ENCODE results near the gene COA7. TPM values are rescaled to one million over a fixed set of nuclear protein-coding genes. Genes with fewer than 3 reads are reported as not detected.
A peak's percentile ranks its signal among the peaks of the same experiment; 100 is the strongest.

COA7 gene
- total RNA-seq, result 11.3 and 17.3 TPM in 2 replicates

DNA sequence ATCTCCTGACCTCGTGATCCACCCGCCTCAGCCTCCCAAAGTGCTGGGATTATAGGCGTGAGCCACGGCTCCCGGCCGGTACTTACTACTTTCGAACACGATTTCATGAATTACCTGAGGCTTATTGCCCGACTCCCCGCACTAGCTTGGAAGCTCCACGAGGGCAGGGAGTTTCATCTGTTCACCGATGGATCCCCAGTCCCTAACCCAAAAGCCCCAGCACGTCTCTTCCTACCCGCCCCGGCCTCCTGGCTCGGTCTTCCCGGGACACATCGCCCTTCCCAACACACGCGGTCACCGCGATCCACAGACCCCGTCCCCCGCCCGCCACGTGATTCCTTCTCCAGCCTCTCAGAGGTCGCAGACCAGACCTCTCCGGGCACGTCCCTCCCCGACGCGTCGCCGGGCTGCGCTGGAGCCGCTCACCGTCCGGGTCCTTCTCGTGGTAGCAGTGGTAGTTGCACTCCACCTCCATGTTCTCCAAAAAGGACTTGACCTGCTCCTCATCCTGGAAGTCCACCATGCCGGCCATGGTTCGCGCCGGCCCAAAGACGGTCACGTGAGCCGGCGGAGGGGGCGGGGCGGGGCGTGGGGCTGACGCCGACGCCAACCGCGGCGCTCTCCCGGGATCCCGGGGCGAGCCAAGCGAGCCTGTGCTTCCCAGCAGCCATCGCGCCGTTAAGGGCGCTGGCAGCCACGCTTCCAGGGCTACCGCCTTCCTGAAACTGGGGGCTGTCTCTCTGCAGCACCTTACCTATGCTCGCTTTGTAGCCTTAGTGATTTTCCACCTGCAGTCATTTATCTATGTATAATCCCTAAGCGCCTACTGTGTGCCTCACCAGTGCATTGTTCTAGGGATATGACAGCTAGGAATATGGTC lies at the start of gene COA7:
Gene COA7, minus strand, starts transcription at position 553 of the 880 bp plus-strand sequence. Its CDS starts 21 bp downstream, at position 532.
- TF ChIP-seq, protein P1, sequence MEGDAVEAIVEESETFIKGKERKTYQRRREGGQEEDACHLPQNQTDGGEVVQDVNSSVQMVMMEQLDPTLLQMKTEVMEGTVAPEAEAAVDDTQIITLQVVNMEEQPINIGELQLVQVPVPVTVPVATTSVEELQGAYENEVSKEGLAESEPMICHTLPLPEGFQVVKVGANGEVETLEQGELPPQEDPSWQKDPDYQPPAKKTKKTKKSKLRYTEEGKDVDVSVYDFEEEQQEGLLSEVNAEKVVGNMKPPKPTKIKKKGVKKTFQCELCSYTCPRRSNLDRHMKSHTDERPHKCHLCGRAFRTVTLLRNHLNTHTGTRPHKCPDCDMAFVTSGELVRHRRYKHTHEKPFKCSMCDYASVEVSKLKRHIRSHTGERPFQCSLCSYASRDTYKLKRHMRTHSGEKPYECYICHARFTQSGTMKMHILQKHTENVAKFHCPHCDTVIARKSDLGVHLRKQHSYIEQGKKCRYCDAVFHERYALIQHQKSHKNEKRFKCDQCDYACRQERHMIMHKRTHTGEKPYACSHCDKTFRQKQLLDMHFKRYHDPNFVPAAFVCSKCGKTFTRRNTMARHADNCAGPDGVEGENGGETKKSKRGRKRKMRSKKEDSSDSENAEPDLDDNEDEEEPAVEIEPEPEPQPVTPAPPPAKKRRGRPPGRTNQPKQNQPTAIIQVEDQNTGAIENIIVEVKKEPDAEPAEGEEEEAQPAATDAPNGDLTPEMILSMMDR (IDR thresholded peaks at IDR 0.05; ENCODE audit: insufficient read depth, low read depth, low read length), result no peak
- peak within 1 kb of the TSS; percentile 88 for H3K4me3 ChIP-seq (ENCODE audit: low read depth, low read length)
- peak; percentile 81 for DNase-seq (ENCODE audit: low read depth)

DNA sequence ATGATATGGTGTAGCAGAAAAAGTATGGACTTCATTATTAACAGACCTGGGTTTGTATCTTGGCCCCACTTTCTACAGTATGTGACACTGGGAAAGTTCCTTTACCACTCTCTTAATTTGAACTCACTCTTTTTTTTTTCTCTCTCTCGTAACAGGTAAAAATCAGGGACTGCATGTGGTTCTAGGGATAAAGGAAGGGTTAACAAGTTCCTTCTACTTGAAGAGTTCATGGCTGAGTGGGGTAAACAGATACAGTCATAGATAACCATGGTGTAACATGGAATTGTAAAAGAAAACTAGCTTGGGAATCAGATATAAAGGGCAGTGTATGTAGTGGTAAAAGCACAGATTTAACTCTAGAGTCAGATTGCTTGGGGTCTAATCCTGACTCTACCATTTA lies 49.3 kb upstream of the COA7 start:
- TF ChIP-seq, protein P1 (IDR thresholded peaks at IDR 0.05; ENCODE audit: insufficient read depth, low read depth, low read length), result no peak
- DNase-seq (ENCODE audit: low read depth), result peak; percentile 37

DNA sequence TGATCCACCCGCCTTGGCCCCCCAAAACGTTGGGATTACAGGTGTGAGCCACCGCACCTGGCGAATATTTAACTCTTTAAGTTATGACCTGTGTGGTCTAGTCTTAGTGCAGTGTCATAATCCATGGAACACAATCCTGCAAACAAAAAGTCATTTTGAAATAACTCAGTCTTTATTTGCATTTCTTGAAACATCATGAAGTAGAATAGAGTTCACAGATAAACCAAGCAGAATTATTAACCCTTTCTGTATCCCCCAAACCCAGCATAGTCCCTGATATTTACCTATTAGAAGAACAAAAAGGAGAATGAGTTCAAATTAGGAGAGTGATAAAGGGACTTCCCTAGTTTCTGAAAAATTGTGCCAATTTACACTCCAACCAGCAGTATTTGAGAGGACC lies 48.0 kb upstream of the COA7 start:
- no peak for DNase-seq (ENCODE audit: low read depth)
- TF ChIP-seq, protein P1 (IDR thresholded peaks at IDR 0.05; ENCODE audit: insufficient read depth, low read depth, low read length), result no peak
- H3K4me3 ChIP-seq (ENCODE audit: low read depth, low read length), result no peak overlapping the region

More for the DNA sequence above, 49.3 kb upstream of the COA7 start:
- no peak overlapping the region for H3K4me3 ChIP-seq (ENCODE audit: low read depth, low read length)

DNA sequence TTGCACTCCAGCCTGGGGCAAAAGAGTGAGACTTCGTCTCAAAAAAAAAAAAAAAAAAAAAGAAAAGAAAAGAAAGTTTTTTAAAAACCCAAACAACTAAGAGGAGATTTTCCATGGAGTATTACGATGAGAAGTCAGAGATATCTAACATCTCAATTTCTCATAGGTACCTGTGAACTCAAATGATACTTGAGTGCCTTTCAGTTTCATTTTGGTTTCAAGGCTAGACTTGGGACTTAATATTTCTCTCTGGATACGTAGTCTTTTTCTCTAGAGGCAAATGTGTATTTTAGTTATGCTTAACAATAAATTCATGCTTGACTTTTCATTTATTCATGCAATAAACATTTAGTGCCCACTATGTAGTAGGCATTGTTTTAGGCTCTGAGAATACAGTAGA lies 43.1 kb upstream of the COA7 start:
- H3K4me3 ChIP-seq (ENCODE audit: low read depth, low read length), result no peak overlapping the region
- TF ChIP-seq, protein P1 (IDR thresholded peaks at IDR 0.05; ENCODE audit: insufficient read depth, low read depth, low read length), result no peak
- DNase-seq (ENCODE audit: low read depth), result no peak

DNA sequence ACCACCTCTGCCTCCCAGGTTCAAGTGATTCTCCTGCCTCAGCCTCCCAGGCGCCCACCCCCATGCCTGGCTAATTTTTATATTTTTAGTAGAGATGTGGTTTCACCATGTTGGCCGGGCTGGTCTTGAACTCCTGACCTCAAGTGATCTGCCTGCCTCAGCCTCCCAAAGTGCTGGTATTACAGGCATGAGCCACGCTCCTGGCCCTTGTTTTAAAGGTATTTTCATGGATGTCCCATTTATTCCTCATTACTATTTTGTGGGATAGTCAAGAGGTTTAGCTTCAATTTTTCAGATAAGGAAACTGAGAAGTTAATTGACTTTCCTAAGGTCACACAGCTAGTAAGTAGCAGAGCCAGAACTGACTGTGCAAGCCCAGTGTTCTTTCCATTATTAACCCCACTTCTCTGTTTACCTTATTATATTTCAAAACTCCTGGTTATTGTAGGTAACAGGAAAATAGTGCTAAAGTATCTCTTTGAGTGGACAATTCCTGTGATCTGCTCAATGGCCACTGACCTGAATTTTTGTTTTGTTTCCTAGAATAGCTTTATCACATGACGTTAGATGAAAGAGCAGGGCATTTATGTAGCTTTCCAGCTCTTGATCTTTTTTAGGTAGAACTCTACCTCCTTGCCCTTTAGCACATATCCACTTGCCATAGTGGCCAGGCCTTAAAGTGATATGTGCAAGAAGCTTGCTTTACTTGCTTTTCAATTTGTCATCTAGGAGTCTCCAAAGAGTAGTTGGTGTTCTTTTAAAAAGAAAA lies 41.7 kb upstream of the COA7 start:
- TF ChIP-seq, protein P1 (IDR thresholded peaks at IDR 0.05; ENCODE audit: insufficient read depth, low read depth, low read length), result no peak
- H3K4me3 ChIP-seq (ENCODE audit: low read depth, low read length), result no peak overlapping the region
- DNase-seq (ENCODE audit: low read depth), result no peak

DNA sequence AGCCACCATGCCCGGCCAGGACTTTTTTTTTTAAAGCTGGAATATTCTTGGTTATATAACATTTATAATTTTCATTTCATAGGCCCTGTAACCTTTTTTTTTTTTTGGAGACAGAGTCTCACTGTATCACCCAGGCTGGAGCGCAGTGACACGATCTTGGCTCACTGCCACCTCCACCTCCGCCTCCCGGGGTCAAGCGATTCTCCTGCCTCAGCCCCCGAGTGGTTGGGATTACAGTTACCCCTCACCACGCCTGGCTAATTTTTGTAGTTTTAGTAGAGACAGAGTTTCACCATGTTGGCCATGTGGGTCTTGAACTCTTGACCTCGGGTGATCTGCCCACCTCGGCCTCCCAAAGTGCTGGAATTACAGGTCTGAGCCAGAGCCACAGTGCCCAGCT lies 40.7 kb upstream of the COA7 start:
- TF ChIP-seq, protein P1 (IDR thresholded peaks at IDR 0.05; ENCODE audit: insufficient read depth, low read depth, low read length), result no peak
- no peak for DNase-seq (ENCODE audit: low read depth)
- no peak overlapping the region for H3K4me3 ChIP-seq (ENCODE audit: low read depth, low read length)

All from fibroblast of villous mesenchyme (primary cell).